Nephron (organoid): ENCODE measurements around the gene MAP7.

Experiments used
- H3K27ac Mint-ChIP-seq, 3 experiments: 2 replicates each; pipeline ENCODE4 v1.8.0; 2020; ENCODE audit warnings: mixed read lengths in 3 of 3, mild to moderate bottlenecking in 2 of 3, moderate library complexity in 1 of 3
- H3K27me3 Mint-ChIP-seq: 2 replicates; pipeline ENCODE4 v1.8.0; 2021; ENCODE audit warnings: low read depth, mild to moderate bottlenecking, moderate library complexity, mixed read lengths
- H3K36me3 Mint-ChIP-seq: 2 replicates; pipeline ENCODE4 v1.8.0; 2020; ENCODE audit warnings: low read depth, mixed read lengths
- H3K4me1 Mint-ChIP-seq: 2 replicates; pipeline ENCODE4 v1.8.0; 2020; ENCODE audit warnings: mixed read lengths
- H3K4me3 Mint-ChIP-seq, 3 experiments: 2 replicates each; pipeline ENCODE4 v1.8.0; 2020; ENCODE audit warnings: mild to moderate bottlenecking in 3 of 3, mixed read lengths in 3 of 3, moderate library complexity in 2 of 3
- H3K9me3 Mint-ChIP-seq: 2 replicates; pipeline ENCODE4 v1.8.0; 2020; ENCODE audit warnings: mixed read lengths
- CTCF ChIP-seq, 3 experiments: fragments of 200-600 bp; sonication (generic); IDR thresholded peaks; one replicate each; pipeline ENCODE4 v1.5.0; 2021; ENCODE audit warnings: antibody characterized with exemption in 3 of 3; ENCODE audit not compliant: unreplicated experiment in 3 of 3

MAP7 gene

GRCh38 chr6:136415351-136416007 lies 134.7 kb downstream of the MAP7 start:
- no peaks in the 10 kb centered on the region for H3K9me3 Mint-ChIP-seq
- no peak for TF ChIP-seq CTCF (IDR thresholded peaks at IDR 0.05; ENCODE audit: unreplicated experiment in 3 of 3)
- no peak overlapping the region for H3K27ac Mint-ChIP-seq
- H3K4me3 Mint-ChIP-seq = no peak overlapping the region
- no peaks in the 10 kb centered on the region for H3K4me1 Mint-ChIP-seq
- H3K27me3 Mint-ChIP-seq = no peaks in the 10 kb centered on the region
- H3K36me3 Mint-ChIP-seq = peaks cover 6% of the 10 kb centered on the region

- Mint-ChIP-seq H3K9me3 (no peaks in the 10 kb centered on the region), H3K27me3 (no peaks in the 10 kb centered on the region), H3K4me3 (no peak overlapping the region)
Observed at GRCh38 chr6:136412410-136412809, 137.8 kb downstream of the MAP7 start.

GRCh38 chr6:136411453-136412354 lies 138.5 kb downstream of the MAP7 start:
- Mint-ChIP-seq H3K4me1 (no peaks in the 10 kb centered on the region), H3K27me3 (no peaks in the 10 kb centered on the region), H3K36me3 (peaks cover 6% of the 10 kb centered on the region), H3K27ac (no peak overlapping the region), H3K4me3 (no peak overlapping the region), H3K9me3 (no peaks in the 10 kb centered on the region)
- TF ChIP-seq CTCF (IDR thresholded peaks at IDR 0.05; ENCODE audit: unreplicated experiment in 3 of 3) = no peak

More at GRCh38 chr6:136412410-136412809, 137.8 kb downstream of the MAP7 start:
- TF ChIP-seq CTCF (IDR thresholded peaks at IDR 0.05; ENCODE audit: unreplicated experiment in 3 of 3) = no peak
- Mint-ChIP-seq H3K27ac (no peak overlapping the region), H3K4me1 (no peaks in the 10 kb centered on the region), H3K36me3 (peaks cover 6% of the 10 kb centered on the region)

- TF ChIP-seq CTCF (IDR thresholded peaks at IDR 0.05; ENCODE audit: unreplicated experiment in 3 of 3) = no peak
- H3K27ac Mint-ChIP-seq = no peak overlapping the region
- H3K9me3 Mint-ChIP-seq = no peaks in the 10 kb centered on the region
- H3K4me3 Mint-ChIP-seq = no peak overlapping the region
- H3K36me3 Mint-ChIP-seq = peaks cover 6% of the 10 kb centered on the region
- no peaks in the 10 kb centered on the region for H3K4me1 Mint-ChIP-seq
- H3K27me3 Mint-ChIP-seq = no peaks in the 10 kb centered on the region
Observed at GRCh38 chr6:136411025-136411325, 139.2 kb downstream of the MAP7 start.

GRCh38 chr6:136410201-136411024 lies 139.8 kb downstream of the MAP7 start:
- no peak for TF ChIP-seq CTCF (IDR thresholded peaks at IDR 0.05; ENCODE audit: unreplicated experiment in 3 of 3)
- Mint-ChIP-seq H3K27me3 (no peaks in the 10 kb centered on the region), H3K4me3 (no peak overlapping the region), H3K36me3 (peaks cover 6% of the 10 kb centered on the region), H3K4me1 (no peaks in the 10 kb centered on the region), H3K9me3 (no peaks in the 10 kb centered on the region), H3K27ac (no peak overlapping the region)
